COLO829 (cell line): ENCODE measurements around the gene C11orf24.
"Not testable (repeated sequence)": the region's sequence is repeated elsewhere in the genome, so short reads cannot be mapped to it uniquely, and the experiment has no call there.

Experiments
- DNase-seq: peaks from one replicate; pipeline ENCODE4 v3.0.0; 2012; ENCODE audit warnings: low spot score

Gene C11orf24

GRCh38 chr11:68298659-68299516, 27.1 kb upstream of the C11orf24 start:
- no peak for DNase-seq

- DNase-seq = peak; percentile 57
Observed at GRCh38 chr11:68297812-68298658, 26.3 kb upstream of the C11orf24 start.

- no peak for DNase-seq
Observed at GRCh38 chr11:68297494-68297811, 25.7 kb upstream of the C11orf24 start.

GRCh38 chr11:68297052-68297378, 25.2 kb upstream of the C11orf24 start:
- DNase-seq = no peak

- DNase-seq = no peak
Observed at GRCh38 chr11:68296344-68297051, 24.7 kb upstream of the C11orf24 start.

- DNase-seq = no peak
Observed at GRCh38 chr11:68295940-68296339, 24.2 kb upstream of the C11orf24 start.

- no peak for DNase-seq
Observed at GRCh38 chr11:68295271-68295670, 23.5 kb upstream of the C11orf24 start.

- no peak for DNase-seq
Observed at GRCh38 chr11:68293708-68294107, 21.9 kb upstream of the C11orf24 start.

GRCh38 chr11:68289456-68289855, 17.7 kb upstream of the C11orf24 start:
- no peak for DNase-seq

GRCh38 chr11:68287419-68287818, 15.6 kb upstream of the C11orf24 start:
- no peak for DNase-seq

- not testable (repeated sequence) for DNase-seq
Observed at GRCh38 chr11:68284588-68284987, 12.8 kb upstream of the C11orf24 start.

GRCh38 chr11:68282861-68283230, 11.1 kb upstream of the C11orf24 start:
- DNase-seq = no peak

- DNase-seq = no peak
Observed at GRCh38 chr11:68282141-68282860, 10.5 kb upstream of the C11orf24 start.

- no peak for DNase-seq
Observed at GRCh38 chr11:68279676-68280075, 7.9 kb upstream of the C11orf24 start.

GRCh38 chr11:68276861-68277260, 5.1 kb upstream of the C11orf24 start:
- DNase-seq = no peak

- DNase-seq = no peak
Observed at GRCh38 chr11:68275721-68276507, 4.1 kb upstream of the C11orf24 start.

- DNase-seq = no peak
Observed at GRCh38 chr11:68274306-68274705, 2.5 kb upstream of the C11orf24 start.

- DNase-seq = no peak
Observed at GRCh38 chr11:68273026-68273738, 1.4 kb upstream of the C11orf24 start.

GRCh38 chr11:68271023-68271780, 571 bp downstream of the C11orf24 start:
- DNase-seq = peak; percentile 79
